Panc1 (cell line): ENCODE data around the gene MAGI2. TPM values are rescaled to one million over a fixed set of nuclear protein-coding genes. Genes with fewer than 3 reads are reported as not detected.

ENCODE experiments used
- ATAC-seq: fragments of 200-7000 bp; cut with Tn5 transposase; 2 replicates; pipeline ENCODE4 v1.9.1; 2020; ENCODE audit warnings: mild to moderate bottlenecking, moderate library complexity
- BruUV-seq: library from RNA; stranded (reverse); fragments of 400-500 nt; replicated peaks from 2 replicates; lab custom pipeline; 2021; lab: Mats Ljungman, UMichigan
- CTCF ChIA-PET: fragments of 300-600 bp; sonication (Branson Sonifier 250); formaldehyde crosslinking; loops from one replicate; lab custom pipeline; 2022; ENCODE audit warnings: antibody characterized with exemption; lab: Charles Lee
- POLR2A ChIA-PET: fragments of 300-600 bp; sonication (Branson Sonifier 250); formaldehyde crosslinking; loops from one replicate; lab custom pipeline; 2022; ENCODE audit warnings: antibody characterized with exemption; lab: Charles Lee
- DNase-seq: peaks from one replicate; pipeline ENCODE4 v3.0.0-alpha.2; 2010; ENCODE audit warnings: low read depth, low spot score
- H3K27ac ChIP-seq: 2 replicates; pipeline ENCODE4 v1.5.1; 2011; ENCODE audit warnings: mild to moderate bottlenecking, low read length, inconsistent platforms
- H3K27me3 ChIP-seq: fragments of 200-500 bp; sonication (Bioruptor generic); 2 replicates; pipeline ENCODE4 v1.6.0; 2014; ENCODE audit warnings: low read length, inconsistent platforms; ENCODE audit not compliant: control insufficient read depth, insufficient read depth
- H3K36me3 ChIP-seq: fragments of 200-500 bp; sonication (Bioruptor generic); 2 replicates; pipeline ENCODE4 v1.5.1; 2014; ENCODE audit warnings: inconsistent platforms, mild to moderate bottlenecking, low read length, moderate library complexity; ENCODE audit not compliant: control insufficient read depth, insufficient read depth
- H3K4me1 ChIP-seq: 2 replicates; pipeline ENCODE4 v1.5.1; 2011; ENCODE audit warnings: inconsistent platforms, mild to moderate bottlenecking, low read length, moderate library complexity; ENCODE audit not compliant: control insufficient read depth, insufficient read depth
- H3K4me3 ChIP-seq, 2 experiments: 2 replicates each; pipeline ENCODE4 v1.5.1; 2011 to 2012; ENCODE audit warnings: low read depth in 2 of 2, low read length in 2 of 2, mild to moderate bottlenecking in 2 of 2, inconsistent platforms in 1 of 2, moderate library complexity in 1 of 2
- H3K9me3 ChIP-seq: fragments of 200-500 bp; sonication (Bioruptor generic); 2 replicates; pipeline ENCODE4 v1.5.1; 2014; ENCODE audit warnings: low read depth, mild to moderate bottlenecking, inconsistent platforms, low read length, moderate library complexity; ENCODE audit not compliant: control insufficient read depth, insufficient read depth
- CTCF ChIP-seq: fragments of 450-650 bp; IDR thresholded peaks from 2 replicates; pipeline ENCODE4 v1.5.1; 2017; ENCODE audit warnings: mild to moderate bottlenecking
- POLR2AphosphoS5 ChIP-seq: IDR thresholded peaks from 2 replicates; pipeline ENCODE4 v1.6.1; 2012; ENCODE audit warnings: mild to moderate bottlenecking, low read depth, low read length, moderate library complexity
- REST ChIP-seq, 2 experiments: IDR thresholded peaks; 2 replicates each; pipeline ENCODE4 v1.6.1; 2011 to 2012; ENCODE audit warnings: low read depth in 2 of 2, control low read depth in 1 of 2, low read length in 1 of 2, mild to moderate bottlenecking in 1 of 2, moderate library complexity in 1 of 2; ENCODE audit not compliant: insufficient read depth in 1 of 2
- SIN3A ChIP-seq: IDR thresholded peaks from 2 replicates; pipeline ENCODE4 v1.6.1; 2012; ENCODE audit warnings: low read depth, mild to moderate bottlenecking, low read length, moderate library complexity, borderline replicate concordance; ENCODE audit not compliant: insufficient read depth
- TCF7L2 ChIP-seq: IDR thresholded peaks from 2 replicates; pipeline ENCODE4 v1.6.1; 2011; ENCODE audit warnings: mild to moderate bottlenecking, low read depth, low read length, inconsistent platforms
- in situ Hi-C: cut with HindIII; loops from 2 replicates; pipeline ENCODE4 v1.10.0; 2016; ENCODE audit warnings: low sequenced_read_pairs, low pct_unique_long_range_greater_than_20kb
- intact Hi-C: fragments of 100-400 bp; cut with micrococcal nuclease; formaldehyde crosslinking; loops from one replicate; pipeline ENCODE4 v1.10.0; 2022; ENCODE audit not compliant: unreplicated experiment
- total RNA-seq: library from RNA; stranded (reverse); gene quantifications from one replicate; pipeline ENCODE4 v1.2.1, GENCODE V29; 2021; ENCODE audit not compliant: unreplicated experiment

Gene MAGI2
- total RNA-seq, 1 experiment from 2014 or later: 5.4 TPM

- no peaks in the 10 kb centered on the region for H3K9me3 ChIP-seq
- no peaks in the 10 kb centered on the region; the same call in 1 of the 2 replicates for H3K27me3 ChIP-seq
- no peak overlapping the region for H3K4me3 ChIP-seq
- intact Hi-C loops (no loop called here), in situ Hi-C loops (no loop called here)
- H3K36me3 ChIP-seq: no peaks in the 10 kb centered on the region
- ChIA-PET CTCF (no interaction called here), POLR2A (no interaction called here)
- DNase-seq (no peak), ATAC-seq (no peak)
- no TSS peak for BruUV-seq
- H3K27ac ChIP-seq: no peak overlapping the region
- TF ChIP-seq SIN3A (no peak), REST (IDR thresholded peaks at IDR 0.05; ENCODE audit: insufficient read depth in 1 of 2, low read depth in 2 of 2, low read length in 1 of 2) (no peak), CTCF (no peak), POLR2AphosphoS5 (no peak), TCF7L2 (no peak)
- H3K4me1 ChIP-seq: no peaks in the 10 kb centered on the region
Observed at GRCh38 chr7:78709658-78710057, 743.8 kb downstream of the MAGI2 start.

- H3K9me3 ChIP-seq: no peaks in the 10 kb centered on the region
- POLR2A ChIA-PET: no interaction called here
- no peaks in the 10 kb centered on the region for H3K4me1 ChIP-seq
- H3K36me3 ChIP-seq: no peaks in the 10 kb centered on the region
- DNase-seq (no peak), ATAC-seq (no peak)
- H3K4me3 ChIP-seq: no peak overlapping the region
- intact Hi-C loops: no loop called here
- no TSS peak for BruUV-seq
- CTCF ChIA-PET: no interaction called here
- in situ Hi-C loops: no loop called here
- no peak overlapping the region for H3K27ac ChIP-seq
- no peaks in the 10 kb centered on the region; the same call in 1 of the 2 replicates for H3K27me3 ChIP-seq
- TF ChIP-seq POLR2AphosphoS5 (no peak), CTCF (no peak), REST (IDR thresholded peaks at IDR 0.05; ENCODE audit: insufficient read depth in 1 of 2, low read depth in 2 of 2, low read length in 1 of 2) (no peak), TCF7L2 (no peak), SIN3A (no peak)
Observed at GRCh38 chr7:78704504-78704903, 749.0 kb downstream of the MAGI2 start.
